SJSA1 (cell line): Measurements from ENCODE around the gene ZFPM1. TPM values are rescaled to one million over a fixed set of nuclear protein-coding genes. Genes with fewer than 3 reads are reported as not detected.
"Not testable (repeated sequence)": the region's sequence is repeated elsewhere in the genome, so short reads cannot be mapped to it uniquely, and the experiment has no call there.

Experiments used
- DNase-seq, 2 experiments: peaks; one replicate each; pipeline ENCODE4 v3.0.0-alpha.2; 2015 to 2020; ENCODE audit warnings: low spot score in 2 of 2, low read depth in 1 of 2
- H3K27ac ChIP-seq: fragments of 250-450 bp; sonication (Bioruptor Pico); 2 replicates; pipeline ENCODE4 v1.5.1; 2020; ENCODE audit warnings: mild to moderate bottlenecking, moderate library complexity
- H3K27me3 ChIP-seq: fragments of 250-450 bp; sonication (Bioruptor Pico); replicated peaks from 2 replicates; pipeline ENCODE4 v1.5.1; 2020; ENCODE audit warnings: mild to moderate bottlenecking, moderate library complexity
- H3K36me3 ChIP-seq: fragments of 250-450 bp; sonication (Bioruptor Pico); 2 replicates; pipeline ENCODE4 v1.5.1; 2020; ENCODE audit warnings: mild to moderate bottlenecking
- H3K4me1 ChIP-seq: fragments of 250-450 bp; sonication (Bioruptor Pico); replicated peaks from 2 replicates; pipeline ENCODE4 v1.6.1; 2021; ENCODE audit warnings: mild to moderate bottlenecking
- H3K4me3 ChIP-seq: fragments of 250-450 bp; sonication (Bioruptor Pico); 2 replicates; pipeline ENCODE4 v1.5.1; 2020; ENCODE audit warnings: mild to moderate bottlenecking
- H3K9me3 ChIP-seq: fragments of 250-450 bp; sonication (Bioruptor Pico); replicated peaks from 2 replicates; pipeline ENCODE4 v1.5.1; 2020; ENCODE audit warnings: mild to moderate bottlenecking
- total RNA-seq: library from RNA; depleted of rRNA; stranded (reverse); fragments of >200 nt; shearing (Covaris generic); gene quantifications from 2 replicates; pipeline ENCODE4 v1.2.3, GENCODE V29; 2014; rRNA removed

The ZFPM1 gene
- total RNA-seq: 0.38 and 0.92 TPM in 2 replicates

- no peaks in the 10 kb centered on the region for H3K9me3 ChIP-seq
- peak within 1 kb of the TSS; percentile 64 for H3K4me3 ChIP-seq
- DNase-seq: no peak
- H3K27me3 ChIP-seq: peaks cover 5% of the 10 kb centered on the region; the same call in 1 of the 2 replicates
- H3K36me3 ChIP-seq: no peaks in the 10 kb centered on the region
- peaks cover 33% of the 10 kb centered on the region for H3K4me1 ChIP-seq
- H3K27ac ChIP-seq: peak within 1 kb of the TSS; percentile 58
Measured at GRCh38 chr16:88453217-88453531, at the start of gene ZFPM1. Gene ZFPM1 (plus strand): TSS chr16:88453280. CDS start chr16:88453639, 359 bp downstream.

DNA sequence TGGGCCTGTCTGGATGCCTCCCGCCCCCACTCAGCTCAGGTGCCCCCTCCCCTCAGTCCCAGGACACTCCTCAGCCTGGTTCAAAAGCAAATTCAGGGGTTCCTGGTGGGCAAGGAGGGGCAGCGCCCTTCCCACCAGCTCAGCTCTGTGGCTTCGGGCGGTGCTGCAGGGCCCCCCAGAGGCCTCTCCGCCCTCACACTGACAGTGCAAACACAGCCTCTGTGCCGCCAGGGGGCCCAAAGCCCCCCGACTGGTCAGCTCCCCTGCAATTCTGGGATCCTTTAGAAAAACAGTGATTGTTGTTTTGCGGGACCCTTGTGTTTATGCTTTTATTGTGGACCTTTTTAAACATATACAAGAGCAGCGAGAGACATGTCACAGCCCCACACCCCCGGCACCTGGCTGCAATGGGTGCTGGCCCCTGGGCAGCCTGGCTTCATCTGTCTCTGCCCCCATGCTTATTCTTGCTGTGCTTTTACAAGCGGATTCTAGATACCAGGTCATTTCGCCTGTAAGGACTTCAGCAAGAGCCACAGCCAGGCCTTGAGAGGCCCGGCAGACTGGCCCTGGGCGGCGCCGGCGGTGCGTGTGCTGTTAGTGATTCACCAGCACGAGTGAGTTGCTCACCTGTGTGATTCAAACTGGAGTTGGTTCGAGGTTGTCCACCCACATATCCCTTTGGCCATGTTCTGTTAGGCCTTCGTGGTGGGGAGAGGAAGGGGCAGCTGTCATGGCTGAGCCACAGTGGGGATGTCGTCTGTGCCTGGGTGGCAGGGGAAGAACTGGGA lies 49.1 kb upstream of the ZFPM1 start:
- Histone ChIP-seq H3K4me1 (no peaks in the 10 kb centered on the region), H3K27ac (no peak overlapping the region), H3K27me3 (no peaks in the 10 kb centered on the region), H3K9me3 (no peaks in the 10 kb centered on the region), H3K4me3 (no peak overlapping the region), H3K36me3 (peaks cover 38% of the 10 kb centered on the region)
- no peak for DNase-seq

- Histone ChIP-seq H3K27me3 (no peaks in the 10 kb centered on the region), H3K36me3 (peaks cover 31% of the 10 kb centered on the region), H3K27ac (no peak overlapping the region), H3K4me1 (no peaks in the 10 kb centered on the region), H3K4me3 (no peak overlapping the region), H3K9me3 (no peaks in the 10 kb centered on the region)
- no peak for DNase-seq
Measured at GRCh38 chr16:88404769-88405168, 48.3 kb upstream of the ZFPM1 start.

- Histone ChIP-seq H3K27ac (no peak overlapping the region), H3K27me3 (no peaks in the 10 kb centered on the region), H3K9me3 (no peaks in the 10 kb centered on the region), H3K4me1 (no peaks in the 10 kb centered on the region), H3K4me3 (no peak overlapping the region), H3K36me3 (peaks cover 24% of the 10 kb centered on the region)
- DNase-seq: no peak
Measured at GRCh38 chr16:88405216-88406060, 47.6 kb upstream of the ZFPM1 start.

- Histone ChIP-seq H3K36me3 (peaks cover 21% of the 10 kb centered on the region), H3K4me3 (no peak overlapping the region), H3K27ac (no peak overlapping the region), H3K9me3 (no peaks in the 10 kb centered on the region), H3K4me1 (no peaks in the 10 kb centered on the region), H3K27me3 (no peaks in the 10 kb centered on the region)
- no peak for DNase-seq
Measured at GRCh38 chr16:88406096-88407041, 46.7 kb upstream of the ZFPM1 start.

DNA sequence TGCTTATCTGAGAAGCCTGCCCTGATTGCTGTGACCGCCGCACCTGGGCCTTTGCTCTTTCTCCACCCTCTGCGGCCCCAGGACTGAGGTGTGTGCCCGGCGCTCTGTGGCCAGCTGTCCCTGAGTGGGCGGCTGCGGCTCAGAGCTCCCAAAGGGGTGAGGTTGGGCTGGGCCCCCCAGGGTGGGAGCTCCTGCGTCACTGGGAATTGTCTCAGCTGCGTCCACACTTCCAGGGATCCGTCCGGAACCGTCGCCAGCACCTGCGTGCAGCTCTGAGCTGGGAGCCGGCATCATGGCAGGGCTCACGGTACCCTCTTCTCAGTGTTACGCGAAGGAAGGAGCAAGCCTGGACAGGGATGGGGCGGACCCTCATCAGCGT lies 46.0 kb upstream of the ZFPM1 start:
- Histone ChIP-seq H3K4me3 (no peak overlapping the region), H3K4me1 (no peaks in the 10 kb centered on the region), H3K36me3 (peaks cover 21% of the 10 kb centered on the region), H3K27me3 (no peaks in the 10 kb centered on the region), H3K9me3 (no peaks in the 10 kb centered on the region), H3K27ac (no peak overlapping the region)
- no peak for DNase-seq

GRCh38 chr16:88407807-88408206 lies 45.3 kb upstream of the ZFPM1 start:
- no peak for DNase-seq
- Histone ChIP-seq H3K9me3 (no peaks in the 10 kb centered on the region), H3K4me1 (no peaks in the 10 kb centered on the region), H3K27me3 (no peaks in the 10 kb centered on the region), H3K4me3 (no peak overlapping the region), H3K36me3 (peaks cover 21% of the 10 kb centered on the region), H3K27ac (no peak overlapping the region)

DNA sequence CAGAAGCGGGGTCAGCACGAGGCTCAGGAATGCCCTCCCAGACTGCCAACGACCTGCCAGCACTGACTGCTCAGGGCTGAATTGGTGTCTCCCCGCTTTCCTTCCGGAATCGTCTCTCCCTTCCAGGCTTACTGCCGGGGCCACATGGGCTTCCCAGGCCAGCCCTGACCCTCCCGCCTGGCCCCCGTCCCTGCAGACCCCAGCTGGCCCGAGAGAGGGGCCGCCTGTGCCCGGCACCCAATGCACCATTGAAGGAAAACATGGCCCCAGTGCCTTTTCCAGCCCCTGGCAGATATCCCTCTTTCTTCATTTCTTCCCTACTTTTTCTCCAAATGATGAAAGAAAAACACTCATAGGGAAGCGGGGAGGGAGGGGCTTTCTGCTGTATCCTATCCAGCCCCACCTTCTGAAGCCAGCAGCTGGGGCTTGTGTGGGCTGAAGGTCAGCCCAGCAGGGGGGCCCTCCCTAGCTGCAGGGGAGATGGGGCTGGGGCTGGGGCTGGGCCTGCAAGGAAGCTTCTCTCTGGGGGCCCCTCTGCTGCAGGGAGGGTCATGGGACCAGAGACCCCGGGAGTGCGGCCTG lies 44.4 kb upstream of the ZFPM1 start:
- Histone ChIP-seq H3K4me3 (no peak overlapping the region), H3K36me3 (peaks cover 21% of the 10 kb centered on the region), H3K27ac (no peak overlapping the region), H3K4me1 (no peaks in the 10 kb centered on the region), H3K27me3 (no peaks in the 10 kb centered on the region), H3K9me3 (no peaks in the 10 kb centered on the region)
- no peak for DNase-seq

DNA sequence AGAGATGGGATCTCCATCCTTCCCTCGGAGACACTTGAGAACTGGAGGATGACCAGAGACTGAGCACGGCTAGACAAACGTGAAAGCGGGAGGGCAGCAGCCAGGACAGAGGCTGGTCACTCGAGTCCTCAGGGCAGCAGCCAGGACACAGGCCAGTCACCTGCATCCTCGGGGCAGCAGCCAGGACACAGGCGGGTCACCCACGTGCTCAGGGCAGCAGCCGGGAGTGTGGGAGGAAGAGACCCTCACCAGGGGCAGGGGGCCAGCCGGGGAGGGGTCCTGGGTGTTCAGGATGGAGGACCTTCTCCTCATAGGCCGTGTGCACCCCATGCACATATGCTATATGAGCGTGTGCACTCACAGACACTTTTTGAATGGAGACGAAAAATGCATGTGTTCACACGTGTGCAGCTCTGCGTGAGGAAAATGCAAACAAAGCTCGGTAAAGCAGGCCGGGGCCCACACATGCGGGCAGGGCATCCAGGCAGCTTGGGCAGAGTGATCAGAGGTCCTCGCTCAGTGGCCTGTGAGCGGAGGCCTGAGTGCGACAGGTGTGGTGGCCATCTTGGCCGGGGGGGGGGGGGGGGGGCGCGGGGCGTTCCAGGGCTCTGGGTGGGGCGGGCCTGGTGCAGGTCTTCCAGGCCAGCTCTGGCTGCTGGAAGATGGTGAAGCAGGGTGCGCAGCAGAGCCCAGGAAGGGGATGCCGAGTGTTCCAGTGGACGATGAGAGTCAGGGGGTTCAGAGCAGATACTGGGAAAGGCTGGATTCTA lies 43.6 kb upstream of the ZFPM1 start:
- H3K9me3 ChIP-seq: no peaks in the 10 kb centered on the region
- peaks cover 21% of the 10 kb centered on the region for H3K36me3 ChIP-seq
- H3K4me1 ChIP-seq: no peaks in the 10 kb centered on the region
- DNase-seq: no peak
- no peak overlapping the region for H3K4me3 ChIP-seq
- no peak overlapping the region for H3K27ac ChIP-seq
- no peaks in the 10 kb centered on the region for H3K27me3 ChIP-seq

GRCh38 chr16:88410297-88410968 lies 42.6 kb upstream of the ZFPM1 start:
- not testable (repeated sequence) for H3K27me3 ChIP-seq, DNase-seq, H3K9me3 ChIP-seq, H3K4me1 ChIP-seq, H3K27ac ChIP-seq, H3K4me3 ChIP-seq
- peaks cover 19% of the 10 kb centered on the region for H3K36me3 ChIP-seq

DNA sequence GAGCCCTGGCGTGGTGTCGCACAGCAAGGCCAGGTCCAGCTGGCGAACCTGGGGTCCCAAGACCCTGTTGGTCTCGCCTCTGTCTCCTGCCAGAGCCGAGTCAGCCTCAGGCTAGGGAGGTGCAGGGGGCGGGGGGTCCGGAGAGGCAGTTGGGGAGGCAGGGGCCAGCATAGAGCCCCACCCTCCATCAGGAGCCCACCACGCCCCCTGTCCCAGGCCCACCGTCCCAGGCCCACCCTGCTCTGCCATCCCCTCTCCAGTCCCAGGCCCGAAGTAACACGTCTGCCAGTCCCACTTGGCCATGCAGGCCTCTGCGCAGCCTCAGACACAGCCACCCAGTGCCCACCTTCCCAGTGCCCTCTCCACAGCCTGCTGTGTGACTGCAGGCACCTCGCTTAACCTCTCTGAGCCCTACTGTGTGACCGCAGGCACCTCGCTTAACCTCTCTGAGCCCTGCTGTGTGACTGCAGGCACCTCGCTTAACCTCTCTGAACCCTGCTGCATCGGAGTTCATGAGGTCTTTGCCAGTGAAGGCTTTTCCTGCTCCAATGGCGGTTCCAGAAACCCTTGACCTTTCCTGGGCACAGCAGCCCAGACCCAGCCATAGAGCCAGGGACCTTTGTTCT lies 41.0 kb upstream of the ZFPM1 start:
- H3K9me3 ChIP-seq: no peaks in the 10 kb centered on the region
- H3K27ac ChIP-seq: no peak overlapping the region
- H3K4me3 ChIP-seq: no peak overlapping the region
- no peak for DNase-seq
- peaks cover 13% of the 10 kb centered on the region for H3K36me3 ChIP-seq
- H3K4me1 ChIP-seq: no peaks in the 10 kb centered on the region
- no peaks in the 10 kb centered on the region for H3K27me3 ChIP-seq

GRCh38 chr16:88412766-88413165 lies 40.3 kb upstream of the ZFPM1 start:
- H3K36me3 ChIP-seq: peaks cover 8% of the 10 kb centered on the region
- no peaks in the 10 kb centered on the region for H3K27me3 ChIP-seq
- DNase-seq: no peak
- H3K4me1 ChIP-seq: no peaks in the 10 kb centered on the region
- no peaks in the 10 kb centered on the region for H3K9me3 ChIP-seq
- H3K27ac ChIP-seq: no peak overlapping the region
- no peak overlapping the region for H3K4me3 ChIP-seq
